ENCODE measurements around the gene HEATR5A.
"Not testable (repeated sequence)": the region's sequence is repeated elsewhere in the genome, so short reads cannot be mapped to it uniquely, and the experiment has no call there.

HEATR5A gene

DNA sequence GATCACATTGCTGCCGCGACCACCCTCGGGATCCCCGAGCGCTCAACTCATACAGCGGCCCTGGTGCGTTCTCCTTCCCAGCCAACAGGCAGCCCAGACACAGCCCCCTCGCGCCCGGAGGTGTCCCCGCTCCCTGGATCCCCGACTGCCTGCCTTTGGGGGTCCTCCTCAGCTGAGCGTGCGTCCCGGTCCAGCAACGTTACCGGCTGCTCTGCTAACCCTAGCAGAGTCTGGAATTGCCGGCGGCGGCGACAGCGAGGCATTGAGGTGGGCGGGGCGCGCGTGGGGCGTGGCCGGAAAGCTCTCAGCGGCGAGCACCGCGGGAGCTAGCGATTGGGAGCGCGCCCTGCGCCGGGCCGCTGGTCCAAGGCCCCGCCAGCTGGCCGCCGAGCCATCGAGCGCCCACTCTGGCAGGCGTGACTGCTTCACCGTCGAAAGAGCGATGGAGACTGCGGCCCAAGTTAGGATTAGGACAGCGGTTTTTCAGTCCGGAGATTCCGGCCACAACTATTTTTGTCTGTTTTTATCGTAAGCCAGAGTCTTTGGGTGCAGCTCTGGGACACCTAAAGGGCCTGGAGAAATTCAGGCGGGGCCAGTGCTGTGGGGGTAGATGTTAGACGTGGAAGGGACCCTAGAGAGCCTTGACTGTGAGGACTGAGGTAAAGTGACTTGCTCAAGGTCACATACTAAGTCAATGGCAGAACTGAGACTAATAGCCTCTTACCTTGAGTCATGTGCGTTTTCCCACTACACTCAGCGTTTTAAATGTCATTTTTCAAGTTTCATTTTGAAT lies at the start of gene HEATR5A:
HEATR5A (minus strand) TSS at position 232 of the 793 bp plus-strand sequence. CDS start 17,575 bp downstream, outside the sequence.
- peak; percentile 94 for DNase-seq

- no peak for DNase-seq
Observed at GRCh38 chr14:31466554-31466953, 46.2 kb upstream of the HEATR5A start.

GRCh38 chr14:31465111-31465510 lies 44.8 kb upstream of the HEATR5A start:
- DNase-seq = no peak

- DNase-seq = not testable (repeated sequence)
Observed at GRCh38 chr14:31462450-31462849, 42.1 kb upstream of the HEATR5A start.

GRCh38 chr14:31461545-31461944 lies 41.2 kb upstream of the HEATR5A start:
- no peak for DNase-seq

GRCh38 chr14:31457665-31458659 lies 37.6 kb upstream of the HEATR5A start:
- DNase-seq = no peak

- DNase-seq = peak; percentile 92
Observed at GRCh38 chr14:31456841-31457664, 36.7 kb upstream of the HEATR5A start, which contains the start of gene DTD2. Gene DTD2, minus strand, starts transcription at chr14:31457506. Its CDS starts 113 bp downstream, at chr14:31457393.

DNA sequence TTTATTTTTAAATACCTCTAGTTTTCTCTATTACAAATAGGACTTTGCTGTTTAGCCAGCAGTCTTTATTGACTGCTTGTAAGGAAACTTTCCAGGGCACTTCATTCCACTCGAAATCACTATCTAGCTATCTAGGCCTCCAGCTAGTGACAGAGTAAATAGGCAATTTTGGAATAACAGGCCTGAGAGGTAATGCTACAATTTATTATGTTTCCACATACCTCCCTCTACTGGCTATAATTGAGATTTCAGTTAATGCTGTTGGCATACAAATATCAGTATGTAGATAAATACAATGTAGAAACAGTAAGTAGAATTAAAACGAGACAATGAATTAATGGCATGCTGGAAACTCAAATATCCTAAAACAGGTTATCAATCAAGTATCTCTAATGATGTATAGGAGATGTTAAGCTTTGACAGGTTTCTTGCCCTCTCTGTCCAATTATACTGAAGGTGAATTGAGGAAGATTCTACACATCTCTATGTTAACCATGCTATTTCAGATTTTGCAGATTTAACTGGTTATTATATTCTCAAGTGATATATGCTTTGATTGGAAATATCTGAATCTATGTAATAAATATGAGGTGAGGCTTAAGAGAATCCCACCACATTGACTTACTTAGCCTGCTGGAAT lies 29.7 kb upstream of the HEATR5A start:
- DNase-seq = no peak

DNA sequence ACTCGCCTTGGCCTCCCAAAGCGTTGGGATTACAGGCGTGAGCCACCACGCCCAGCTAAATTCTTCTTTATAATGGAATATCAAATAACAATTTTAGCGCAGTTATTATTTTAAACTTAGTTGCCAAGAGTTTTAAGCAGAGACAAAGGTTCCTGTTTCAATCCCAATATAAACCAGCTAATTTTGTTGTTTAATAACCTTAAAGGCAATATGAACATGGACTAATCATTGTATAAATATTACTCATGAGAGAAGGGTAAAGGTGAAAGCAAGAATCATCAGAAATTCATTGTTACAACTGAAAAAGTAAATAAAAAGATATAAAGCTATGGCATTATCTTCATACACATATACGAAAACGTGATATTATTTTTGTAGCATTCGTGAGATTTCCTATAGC lies 28.8 kb upstream of the HEATR5A start:
- no peak for DNase-seq

GRCh38 chr14:31445703-31446102 lies 25.4 kb upstream of the HEATR5A start:
- no peak for DNase-seq

DNA sequence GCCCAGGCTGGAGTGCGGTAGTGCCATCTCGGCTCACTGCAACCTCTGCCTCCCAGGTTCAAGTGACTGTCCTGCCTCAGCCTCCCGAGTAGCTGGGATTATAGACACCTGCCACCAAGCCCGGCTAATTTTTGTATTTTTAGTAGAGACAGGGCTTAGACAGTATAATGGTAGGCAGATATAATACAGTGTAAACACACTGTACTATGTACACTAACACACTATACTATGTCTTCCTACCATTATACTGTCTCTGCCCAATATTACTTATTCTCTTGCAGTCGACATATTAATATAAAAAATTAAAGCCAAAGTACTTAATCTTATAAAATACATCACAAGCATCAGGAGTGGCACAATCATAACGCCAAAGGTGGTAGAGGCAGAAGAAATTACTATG lies 21.9 kb upstream of the HEATR5A start:
- DNase-seq = no peak

DNA sequence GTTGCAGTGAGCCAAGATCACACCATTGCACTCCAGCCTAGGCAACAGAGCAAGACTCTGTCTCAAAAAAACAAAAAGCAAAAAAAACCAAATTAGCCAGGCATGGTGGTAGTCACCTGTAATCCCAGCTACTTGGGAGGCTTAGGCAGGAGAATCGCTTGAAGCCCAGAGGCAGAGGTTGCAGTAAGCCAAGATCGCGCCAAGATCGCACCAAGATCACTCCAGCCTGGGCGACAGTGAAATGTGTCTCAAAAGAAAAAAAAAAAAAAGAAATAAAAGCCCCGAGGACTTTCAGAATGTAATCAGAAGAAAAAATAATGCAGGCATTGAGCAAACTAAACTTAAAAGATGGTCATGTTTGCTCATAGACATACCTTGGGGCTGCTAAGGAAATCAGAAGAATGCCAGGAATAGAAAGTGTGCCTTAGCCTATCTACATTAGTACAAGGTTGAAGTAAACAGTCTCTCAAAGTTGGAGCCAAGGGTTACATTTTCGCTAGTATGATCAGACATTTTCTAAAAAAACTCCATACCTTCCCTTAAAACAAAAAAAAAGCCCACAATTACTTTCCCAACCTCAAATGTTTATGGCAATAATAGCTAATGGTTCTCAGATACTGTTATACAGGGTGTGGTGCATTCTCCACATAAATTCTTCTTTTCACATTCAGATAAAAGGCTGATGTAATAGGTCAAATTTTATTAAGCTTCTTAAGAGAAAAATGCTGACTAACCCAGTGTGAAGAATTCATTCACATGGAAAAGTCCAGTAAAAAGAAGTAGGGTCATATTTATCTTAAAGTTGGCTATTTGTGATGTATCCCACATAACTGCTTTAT lies 21.1 kb upstream of the HEATR5A start:
- DNase-seq = no peak

DNA sequence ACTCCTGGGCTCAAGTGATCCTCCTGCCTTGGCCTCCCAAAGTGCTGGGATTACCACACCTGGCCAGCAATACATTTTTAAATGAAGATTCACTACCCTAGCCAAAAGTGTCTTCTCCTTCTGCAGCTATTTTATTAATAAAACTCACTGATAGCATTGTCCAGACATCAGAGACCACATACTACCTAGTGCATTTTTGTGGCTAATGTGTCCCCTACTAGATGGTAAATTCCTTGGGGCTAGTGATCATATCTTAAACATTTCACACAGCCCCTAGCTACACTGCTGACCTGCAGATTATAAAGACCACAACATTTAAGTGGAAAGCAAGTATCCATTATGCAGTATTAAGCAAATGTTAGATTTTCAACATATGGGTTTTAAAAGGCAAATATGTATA lies 19.9 kb upstream of the HEATR5A start:
- no peak for DNase-seq

DNA sequence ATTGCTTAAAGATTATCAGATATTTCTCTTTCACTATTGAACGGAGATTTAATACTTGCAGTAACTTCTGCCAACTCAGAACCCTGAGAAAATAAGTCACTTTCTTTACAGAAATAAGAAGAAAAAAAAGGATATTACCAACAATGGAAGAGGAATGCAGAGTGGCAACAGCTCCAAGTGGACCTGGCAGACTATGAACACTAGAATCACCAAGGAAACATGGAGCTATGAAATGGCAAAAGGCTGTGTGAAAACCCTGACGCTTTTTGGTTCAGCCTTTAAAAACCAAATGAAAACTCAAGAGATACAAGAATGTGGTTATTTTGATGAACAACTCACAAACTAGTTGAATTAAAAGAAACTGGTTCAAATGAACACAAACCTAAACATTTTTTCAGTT lies 19.2 kb upstream of the HEATR5A start:
- no peak for DNase-seq

DNA sequence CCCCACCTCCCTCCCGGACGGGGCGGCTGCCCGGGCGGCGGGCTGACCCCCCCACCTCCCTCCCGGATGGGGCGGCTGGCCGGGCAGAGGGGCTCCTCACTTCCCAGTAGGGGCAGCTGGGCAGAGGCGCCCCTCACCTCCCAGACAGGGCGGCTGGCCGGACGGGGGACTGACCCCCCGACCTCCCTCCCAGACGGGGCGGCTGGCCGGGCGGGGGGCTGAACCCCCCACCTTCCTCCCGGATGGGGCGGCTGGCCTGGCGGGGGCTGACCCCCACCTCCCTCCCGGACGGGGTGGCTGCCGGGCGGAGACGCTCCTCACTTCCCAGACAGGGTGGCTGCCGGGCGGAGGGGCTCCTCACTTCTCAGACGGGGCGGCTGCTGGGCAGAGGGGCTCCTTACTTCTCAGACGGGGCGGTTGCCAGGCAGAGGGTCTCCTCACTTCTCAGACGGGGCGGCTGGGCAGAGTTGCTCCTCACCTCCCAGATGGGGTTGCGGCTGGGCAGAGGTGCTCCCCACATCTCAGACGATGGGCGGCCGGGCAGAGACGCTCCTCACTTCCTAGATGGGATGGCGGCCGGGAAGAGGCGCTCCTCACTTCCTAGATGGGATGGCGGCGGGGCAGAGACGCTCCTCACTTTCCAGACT lies 16.8 kb upstream of the HEATR5A start:
- not testable (repeated sequence) for DNase-seq

DNA sequence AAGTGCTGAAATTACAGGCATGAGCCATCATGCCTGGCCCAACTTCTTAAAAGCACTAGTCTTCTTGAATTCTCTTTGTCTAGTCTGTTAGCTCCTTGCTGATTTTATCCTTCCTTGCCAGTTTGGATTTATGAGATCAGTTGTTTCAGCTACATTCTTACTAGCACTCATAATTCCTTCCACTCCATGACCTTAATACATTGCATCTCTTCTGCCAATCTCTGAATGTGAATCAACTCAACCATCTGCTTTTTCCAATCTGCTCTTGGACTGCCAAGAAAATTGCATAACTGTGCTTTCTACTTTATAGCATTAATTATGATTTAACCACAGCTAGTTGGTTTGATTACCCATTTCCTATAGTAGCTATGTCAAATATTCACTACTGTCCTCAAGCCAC lies 14.9 kb upstream of the HEATR5A start:
- DNase-seq = no peak

DNA sequence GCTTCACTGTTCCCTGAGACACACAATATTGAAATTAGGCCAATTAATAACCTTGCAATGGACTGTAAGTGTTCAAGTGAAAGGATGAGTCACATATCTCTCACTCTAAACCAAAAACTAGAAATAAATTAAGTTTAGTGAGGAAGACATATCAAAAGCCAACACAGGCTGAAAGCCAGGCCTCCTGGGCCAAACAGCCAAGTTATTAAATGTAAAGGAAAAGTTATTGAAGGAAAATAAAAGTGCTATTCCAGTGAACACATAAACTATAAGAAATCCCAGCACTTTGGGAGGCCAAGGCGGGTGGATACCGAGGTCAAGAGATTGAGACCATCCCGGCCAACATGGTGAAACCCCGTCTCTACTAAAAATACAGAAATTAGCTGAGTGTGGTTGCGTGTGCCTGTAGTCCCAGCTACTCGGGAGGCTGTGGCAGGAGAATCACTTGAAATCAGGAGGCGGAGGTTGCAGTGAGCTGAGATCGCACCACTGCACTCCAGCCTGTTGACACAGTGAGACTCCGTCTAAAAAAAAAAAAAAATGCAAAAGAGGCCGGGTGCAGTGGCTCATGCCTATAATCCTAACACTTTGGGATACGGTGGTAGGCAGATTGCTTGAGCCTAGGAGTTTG lies 10.4 kb upstream of the HEATR5A start:
- no peak for DNase-seq

GRCh38 chr14:31429791-31430190 lies 9.4 kb upstream of the HEATR5A start:
- no peak for DNase-seq

- DNase-seq = no peak
Observed at GRCh38 chr14:31428011-31428410, 7.7 kb upstream of the HEATR5A start.

GRCh38 chr14:31426663-31427062 lies 6.3 kb upstream of the HEATR5A start:
- no peak for DNase-seq

Data from stimulated activated CD8-positive, alpha-beta memory T cell treated with anti-CD3 and anti-CD28 coated beads, Interleukin-4, amount 100 ng/mL, for 48 hours (primary cell).